GM19328 (cell line): Measurements from ENCODE around the gene COMMD7.
"Not testable (repeated sequence)": the region's sequence is repeated elsewhere in the genome, so short reads cannot be mapped to it uniquely, and the experiment has no call there.

Experiments
- ATAC-seq: cut with Tn5 transposase; IDR thresholded peaks from one replicate; pipeline ENCODE4 v1.9.1; 2021; ENCODE audit warnings: mild to moderate bottlenecking, moderate library complexity; ENCODE audit not compliant: unreplicated experiment

COMMD7 gene

GRCh38 chr20:32737371-32738223 lies 5.7 kb downstream of the COMMD7 start:
- ATAC-seq, result no peak

GRCh38 chr20:32731882-32732266 lies 11.4 kb downstream of the COMMD7 start:
- ATAC-seq, result no peak

GRCh38 chr20:32729334-32729733 lies 13.9 kb downstream of the COMMD7 start:
- ATAC-seq, result not testable (repeated sequence)

- ATAC-seq, result not testable (repeated sequence)
Measured at GRCh38 chr20:32728435-32728834, 14.8 kb downstream of the COMMD7 start.

GRCh38 chr20:32727683-32728082 lies 15.6 kb downstream of the COMMD7 start:
- no peak for ATAC-seq

- no peak for ATAC-seq
Measured at GRCh38 chr20:32718749-32719348, 24.4 kb downstream of the COMMD7 start.

- no peak for ATAC-seq
Measured at GRCh38 chr20:32711346-32711745, 31.9 kb downstream of the COMMD7 start.

- ATAC-seq, result no peak
Measured at GRCh38 chr20:32709632-32710121, 33.6 kb downstream of the COMMD7 start.

- ATAC-seq, result not testable (repeated sequence)
Measured at GRCh38 chr20:32709029-32709631, 34.1 kb downstream of the COMMD7 start.

GRCh38 chr20:32707691-32708581 lies 35.3 kb downstream of the COMMD7 start:
- no peak for ATAC-seq

- no peak for ATAC-seq
Measured at GRCh38 chr20:32706486-32706885, 36.8 kb downstream of the COMMD7 start.

GRCh38 chr20:32702706-32703425 lies 40.4 kb downstream of the COMMD7 start:
- ATAC-seq, result no peak

GRCh38 chr20:32697608-32698007 lies 45.7 kb downstream of the COMMD7 start:
- ATAC-seq, result no peak

GRCh38 chr20:32695089-32695488 lies 48.2 kb downstream of the COMMD7 start:
- no peak for ATAC-seq

- not testable (repeated sequence) for ATAC-seq
Measured at GRCh38 chr20:32688966-32689365, 54.3 kb downstream of the COMMD7 start.

- no peak for ATAC-seq
Measured at GRCh38 chr20:32687180-32687532, 56.1 kb downstream of the COMMD7 start.

GRCh38 chr20:32686530-32687179 lies 56.6 kb downstream of the COMMD7 start:
- no peak for ATAC-seq

GRCh38 chr20:32685541-32686529 lies 57.4 kb downstream of the COMMD7 start:
- no peak for ATAC-seq
